ENCODE results near the gene MED12L. TPM values are rescaled to one million over a fixed set of nuclear protein-coding genes. Genes with fewer than 3 reads are reported as not detected.

MED12L gene
- total RNA-seq, 1 experiment from 2014 or later = 14.9 TPM

DNA sequence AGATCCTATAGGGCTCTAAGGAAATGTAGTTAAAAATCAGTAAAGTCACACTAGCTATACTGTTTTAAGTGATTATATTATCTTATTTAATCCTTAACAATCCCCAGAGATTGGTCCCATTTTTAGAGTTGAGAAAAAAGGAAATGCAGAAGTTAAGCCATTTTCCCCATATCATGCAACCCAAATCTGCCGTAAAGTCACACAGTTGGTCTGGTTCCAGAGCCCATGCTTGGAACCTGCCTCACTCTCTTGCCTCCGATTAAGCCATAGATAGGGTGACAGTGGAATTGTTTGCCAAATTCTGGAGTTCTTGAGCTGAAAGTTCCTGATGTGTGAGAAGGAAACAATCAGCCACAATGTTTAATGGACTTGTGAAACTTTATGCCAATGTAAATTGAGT lies 246.2 kb downstream of the MED12L start:
- H2BK5ac ChIP-seq (ENCODE audit: insufficient read length, low read length) = no peak overlapping the region
- H2AK5ac ChIP-seq (ENCODE audit: insufficient read length, low read length) = no peak overlapping the region
- no peak overlapping the region for H3K56ac ChIP-seq (ENCODE audit: insufficient read length, low read depth, low read length)
- no peak overlapping the region for H3K18ac ChIP-seq (ENCODE audit: insufficient read length, low read depth, low read length)
- no peaks in the 10 kb centered on the region for H3K79me1 ChIP-seq (ENCODE audit: insufficient read depth, low read depth, low read length, poor library complexity, severe bottlenecking)
- H3K23ac ChIP-seq (ENCODE audit: insufficient read length, low read depth, low read length) = no peak overlapping the region
- Mint-ChIP-seq H3K27ac (peak overlapping the region in 1 of 3 experiments; percentile 18; a peak in 2 of 7 replicates), H3K36me3 (ENCODE audit: insufficient read depth in 1 of 3, low read depth in 3 of 3) (no peaks in the 10 kb centered on the region), H3K9me3 (no peaks in the 10 kb centered on the region), H3K27me3 (ENCODE audit: low read depth) (no peaks in the 10 kb centered on the region), H3K4me3 (no peak overlapping the region), H3K4me1 (peaks cover 2 to 8% of the 10 kb centered on the region in 2 experiments)
- TF ChIP-seq, protein P1, sequence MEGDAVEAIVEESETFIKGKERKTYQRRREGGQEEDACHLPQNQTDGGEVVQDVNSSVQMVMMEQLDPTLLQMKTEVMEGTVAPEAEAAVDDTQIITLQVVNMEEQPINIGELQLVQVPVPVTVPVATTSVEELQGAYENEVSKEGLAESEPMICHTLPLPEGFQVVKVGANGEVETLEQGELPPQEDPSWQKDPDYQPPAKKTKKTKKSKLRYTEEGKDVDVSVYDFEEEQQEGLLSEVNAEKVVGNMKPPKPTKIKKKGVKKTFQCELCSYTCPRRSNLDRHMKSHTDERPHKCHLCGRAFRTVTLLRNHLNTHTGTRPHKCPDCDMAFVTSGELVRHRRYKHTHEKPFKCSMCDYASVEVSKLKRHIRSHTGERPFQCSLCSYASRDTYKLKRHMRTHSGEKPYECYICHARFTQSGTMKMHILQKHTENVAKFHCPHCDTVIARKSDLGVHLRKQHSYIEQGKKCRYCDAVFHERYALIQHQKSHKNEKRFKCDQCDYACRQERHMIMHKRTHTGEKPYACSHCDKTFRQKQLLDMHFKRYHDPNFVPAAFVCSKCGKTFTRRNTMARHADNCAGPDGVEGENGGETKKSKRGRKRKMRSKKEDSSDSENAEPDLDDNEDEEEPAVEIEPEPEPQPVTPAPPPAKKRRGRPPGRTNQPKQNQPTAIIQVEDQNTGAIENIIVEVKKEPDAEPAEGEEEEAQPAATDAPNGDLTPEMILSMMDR (conservative IDR thresholded peaks at IDR 0.05) = no peak
- no peaks in the 10 kb centered on the region for H3K27me3 ChIP-seq (ENCODE audit: insufficient read depth, low read length)
- H4K91ac ChIP-seq (ENCODE audit: insufficient read length, low read depth, low read length) = no peak overlapping the region
- no CpG with 5 or more reads among the region's 2 CpGs for WGBS (ENCODE audit: extremely low coverage, insufficient read length, low lambda C conversion rate)
- H2BK15ac ChIP-seq (ENCODE audit: low read depth, low read length) = no peak overlapping the region
- H2AFZ ChIP-seq (ENCODE audit: low read length) = no peak overlapping the region
- no peak overlapping the region for H2BK12ac ChIP-seq (ENCODE audit: insufficient read length, low read depth, low read length)
- no peaks in the 10 kb centered on the region for H3K9me3 ChIP-seq (ENCODE audit: control insufficient read depth, low read depth, low read length)
- no peak overlapping the region for H2BK120ac ChIP-seq (ENCODE audit: low read depth, low read length, poor library complexity, severe bottlenecking)
- H3K14ac ChIP-seq (ENCODE audit: insufficient read depth, low read length) = no peak overlapping the region
- no peaks in the 10 kb centered on the region for H3K23me2 ChIP-seq (ENCODE audit: insufficient read length, low read depth, low read length, poor library complexity, severe bottlenecking)
- no peak overlapping the region for H3K4me2 ChIP-seq (ENCODE audit: insufficient read depth, insufficient read length, low read length)
- H3K79me2 ChIP-seq (ENCODE audit: insufficient read depth, low read length) = no peaks in the 10 kb centered on the region
- H3K4me1 ChIP-seq (ENCODE audit: insufficient read depth, low read length) = no peaks in the 10 kb centered on the region
- H4K8ac ChIP-seq (replicated peaks; ENCODE audit: insufficient read length, low read depth, low read length) = no peak overlapping the region
- no peak overlapping the region for H3K27ac ChIP-seq (ENCODE audit: insufficient read length, low read depth, low read length)
- no peak for DNase-seq
- no peak overlapping the region for H3K4ac ChIP-seq (ENCODE audit: low read depth, low read length)
- H3T11ph ChIP-seq (ENCODE audit: low read length) = no peak overlapping the region
- H3K9ac ChIP-seq (ENCODE audit: extremely low read depth, insufficient read length, low read length) = no peak overlapping the region
- no peaks in the 10 kb centered on the region for H4K20me1 ChIP-seq (ENCODE audit: control insufficient read depth, insufficient read depth, insufficient read length)
- no peak overlapping the region for H4K5ac ChIP-seq (ENCODE audit: insufficient read length, low read depth, low read length)
- no peak overlapping the region for H2BK20ac ChIP-seq (ENCODE audit: low read depth, low read length, poor library complexity, severe bottlenecking)

All from H9 (cell line).